ENCODE measurements around the gene SLC38A9.
"Not testable (repeated sequence)": the region's sequence is repeated elsewhere in the genome, so short reads cannot be mapped to it uniquely, and the experiment has no call there.

Gene SLC38A9

DNA sequence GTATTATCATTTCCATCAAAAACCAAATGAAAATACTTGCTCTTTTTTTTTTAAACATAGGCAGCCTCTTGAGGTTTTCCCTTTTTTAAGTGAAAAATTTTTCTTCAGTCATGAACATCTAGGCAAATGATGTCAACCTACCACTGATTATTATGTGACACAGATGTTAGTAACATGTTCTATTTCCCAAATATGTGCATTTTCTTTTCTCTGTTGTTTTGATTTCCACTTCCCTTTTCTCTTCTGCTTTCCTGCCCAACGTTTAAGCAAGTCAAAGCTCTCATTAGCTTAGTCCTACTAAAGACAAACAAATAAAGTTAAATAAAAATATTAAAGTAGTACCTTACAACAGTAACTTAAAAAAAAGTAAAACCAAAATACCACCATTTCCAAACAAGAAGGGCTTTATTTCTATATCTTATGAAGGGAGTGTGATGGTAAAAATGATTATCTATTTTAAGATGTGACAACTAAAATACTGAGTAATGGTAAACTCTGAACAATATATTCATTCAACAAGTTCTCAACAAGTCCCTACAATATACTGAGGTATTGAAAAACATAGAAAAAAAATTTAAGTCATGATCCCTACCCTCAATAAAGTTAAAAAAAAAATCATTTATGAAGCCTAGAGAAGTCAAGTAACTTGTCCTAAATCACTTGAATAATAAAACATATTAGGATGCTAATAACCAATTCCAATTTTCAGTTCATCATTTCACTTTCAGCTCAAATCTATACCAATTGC, 9.4 kb downstream of the SLC38A9 start:
- FAIRE-seq: no peak

GRCh38 chr5:55701462-55702103, 10.5 kb downstream of the SLC38A9 start:
- FAIRE-seq: no peak

GRCh38 chr5:55700745-55701144, 11.4 kb downstream of the SLC38A9 start:
- no peak for FAIRE-seq

GRCh38 chr5:55699041-55699688, 13.0 kb downstream of the SLC38A9 start:
- FAIRE-seq: no peak

GRCh38 chr5:55696704-55697103, 15.4 kb downstream of the SLC38A9 start:
- not testable (repeated sequence) for FAIRE-seq

- no peak for FAIRE-seq
Observed at GRCh38 chr5:55694152-55694830, 17.8 kb downstream of the SLC38A9 start.

DNA sequence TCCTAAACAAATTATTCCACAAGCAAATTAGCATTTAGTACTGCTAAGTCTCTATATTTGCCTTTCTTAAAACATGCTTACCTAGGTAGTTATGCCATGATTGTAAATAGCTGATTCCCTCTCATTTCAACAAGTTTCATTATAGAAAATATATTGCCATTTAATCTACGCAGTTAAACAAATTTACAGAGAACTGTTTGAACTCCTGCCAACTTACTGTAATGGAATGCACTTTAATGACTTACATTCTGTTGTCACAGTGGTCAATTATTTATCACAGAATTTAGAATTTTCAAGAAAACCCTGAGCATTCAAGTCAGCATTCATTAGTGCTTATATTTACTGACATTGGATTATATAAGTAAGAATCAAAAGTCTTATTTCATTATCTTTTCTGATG, 19.6 kb downstream of the SLC38A9 start:
- FAIRE-seq: peak; percentile 5

GRCh38 chr5:55692106-55692417, 20.1 kb downstream of the SLC38A9 start:
- peak; percentile 14 for FAIRE-seq

DNA sequence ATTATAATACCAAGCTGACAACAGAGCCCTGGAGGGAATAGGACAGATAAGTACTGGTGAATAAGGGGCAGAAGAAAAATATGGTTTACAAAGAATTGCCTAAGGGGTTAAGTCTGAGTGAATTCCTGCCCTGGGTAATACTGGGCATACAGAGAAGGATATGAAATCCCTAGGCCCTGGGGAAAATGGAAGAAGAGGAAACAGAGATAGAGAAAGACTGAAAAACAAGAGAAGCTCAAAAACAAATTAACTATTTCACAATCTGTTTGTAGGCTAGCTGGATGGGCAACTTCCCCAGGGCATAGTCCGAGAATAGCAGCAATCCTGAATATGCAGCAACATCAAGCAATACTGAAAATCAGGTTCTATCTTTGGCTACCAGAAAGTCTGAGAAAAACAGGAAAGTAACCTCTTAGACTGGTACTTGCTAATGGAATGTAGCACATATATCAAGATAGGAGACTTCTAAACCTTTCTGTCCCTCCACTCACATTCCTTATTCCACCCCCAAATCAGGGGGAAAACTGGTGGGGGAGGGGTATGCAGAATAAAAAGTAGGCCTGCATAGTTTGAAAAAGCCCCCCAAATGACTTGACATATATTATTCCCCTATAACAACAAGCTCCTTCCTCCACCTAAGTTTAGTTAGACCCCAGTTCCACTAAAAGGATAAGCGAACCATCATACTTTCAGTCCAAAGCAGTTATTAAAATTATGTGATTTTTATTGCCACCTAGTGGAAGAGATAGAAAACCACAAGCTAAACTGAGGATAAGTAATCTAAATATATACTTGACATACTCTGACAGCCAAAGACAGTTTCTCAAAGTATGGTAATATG, 20.6 kb downstream of the SLC38A9 start:
- FAIRE-seq: peak; percentile 68

GRCh38 chr5:55682071-55682470, 30.1 kb downstream of the SLC38A9 start:
- FAIRE-seq: no peak

- FAIRE-seq: no peak
Observed at GRCh38 chr5:55681301-55681700, 30.8 kb downstream of the SLC38A9 start.

- FAIRE-seq: no peak
Observed at GRCh38 chr5:55680353-55680752, 31.8 kb downstream of the SLC38A9 start.

DNA sequence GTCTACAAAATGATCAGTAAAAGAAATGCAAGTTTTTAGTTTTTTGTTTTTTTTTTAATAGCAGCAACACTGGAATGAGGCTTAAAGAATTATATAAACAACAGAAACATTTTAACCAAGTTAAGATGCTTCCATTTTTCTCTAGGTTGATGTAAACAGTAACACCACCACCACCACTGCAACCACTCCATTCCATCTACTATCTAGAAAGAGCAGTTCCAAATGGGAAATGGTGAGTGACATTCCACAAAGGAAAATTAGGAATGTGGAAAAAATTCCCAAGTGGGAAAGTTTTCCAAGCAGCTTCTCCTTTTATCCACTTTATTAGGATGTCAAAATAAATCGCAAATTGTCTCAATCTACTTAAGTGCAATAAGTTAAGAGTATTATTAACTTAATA, 32.6 kb downstream of the SLC38A9 start:
- no peak for FAIRE-seq

DNA sequence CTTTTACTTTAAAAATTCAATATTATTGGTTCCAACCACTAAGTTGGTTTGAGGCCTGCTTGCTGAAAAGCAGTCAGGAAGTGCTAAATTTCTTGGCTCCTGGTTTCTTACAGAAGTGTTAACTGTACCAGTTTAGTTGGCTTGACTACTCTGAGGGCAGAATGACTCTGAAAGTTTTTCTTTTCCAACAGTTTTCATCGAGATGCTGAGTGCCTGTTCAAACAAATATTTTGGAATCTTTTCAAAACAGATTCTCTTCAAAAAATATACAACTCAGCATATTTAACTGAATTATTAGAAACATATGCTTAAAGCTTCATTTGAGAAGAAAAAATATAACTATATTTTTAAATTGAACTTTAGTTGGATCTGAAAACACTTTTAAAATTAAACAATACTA, 37.0 kb downstream of the SLC38A9 start:
- peak; percentile 82 for FAIRE-seq

GRCh38 chr5:55674340-55674739, 37.8 kb downstream of the SLC38A9 start:
- no peak for FAIRE-seq

DNA sequence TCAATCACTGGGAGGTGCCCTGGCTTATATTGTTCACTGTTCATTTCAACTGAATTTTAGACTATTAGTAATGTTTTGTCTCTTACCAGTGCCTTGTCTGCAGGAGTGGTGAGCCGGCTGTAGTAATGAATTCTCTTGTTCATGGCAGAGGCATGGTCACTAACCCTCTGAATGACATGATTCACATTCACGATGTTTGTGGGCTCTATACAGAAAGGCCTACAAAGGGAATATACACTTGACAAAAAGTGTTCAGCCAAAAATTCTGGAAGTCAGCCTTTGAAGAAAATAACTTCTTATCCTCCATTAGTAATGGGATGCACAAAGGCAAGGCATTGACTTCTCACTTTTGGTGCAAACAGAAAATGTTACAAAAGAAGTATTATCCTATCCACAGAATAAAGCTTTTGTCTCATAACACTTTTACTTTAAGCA, 39.6 kb downstream of the SLC38A9 start:
- no peak for FAIRE-seq

DNA sequence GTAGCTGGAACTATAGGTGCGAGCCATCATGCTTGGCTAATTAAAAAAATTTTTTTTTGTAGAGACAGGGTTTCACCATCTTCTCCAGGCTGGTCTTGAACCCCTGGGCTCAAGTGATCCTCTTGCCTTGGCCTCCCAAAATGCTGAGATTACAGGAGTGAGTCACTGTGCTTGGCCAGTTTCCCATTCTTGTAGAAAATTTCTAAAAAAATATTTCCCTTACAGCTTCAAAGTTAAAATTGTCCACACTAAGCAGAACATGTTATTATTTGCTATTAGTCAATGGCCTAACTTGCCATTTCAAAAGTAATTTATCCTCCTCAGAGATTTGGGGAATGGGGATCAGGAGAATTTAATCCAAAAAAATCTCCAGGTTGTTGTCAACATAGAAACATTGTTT, 40.1 kb downstream of the SLC38A9 start:
- no peak for FAIRE-seq

- no peak for FAIRE-seq
Observed at GRCh38 chr5:55668356-55668755, 43.8 kb downstream of the SLC38A9 start.

DNA sequence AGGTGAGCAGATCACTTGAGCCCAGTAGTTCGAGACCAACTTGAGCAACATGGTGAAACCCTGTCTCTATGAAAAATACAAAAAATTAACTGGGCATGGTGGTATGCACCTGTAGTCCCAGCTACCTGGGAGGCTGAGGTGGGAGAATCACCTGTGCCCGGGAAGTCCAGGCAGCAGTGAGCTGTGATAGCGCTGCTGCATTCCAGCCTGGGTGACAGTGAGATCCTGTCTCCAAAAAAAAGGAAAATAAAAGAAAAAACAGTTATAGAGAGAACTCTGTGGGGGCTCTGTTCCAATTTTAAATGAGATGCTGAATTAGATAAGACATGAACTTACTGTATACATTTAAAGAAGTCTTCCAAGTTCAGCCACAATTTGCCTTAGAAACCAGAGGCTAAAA, 44.2 kb downstream of the SLC38A9 start:
- no peak for FAIRE-seq

- no peak for FAIRE-seq
Observed at GRCh38 chr5:55665065-55665464, 47.1 kb downstream of the SLC38A9 start.

GRCh38 chr5:55657443-55657842, 54.7 kb downstream of the SLC38A9 start:
- FAIRE-seq: no peak

DNA sequence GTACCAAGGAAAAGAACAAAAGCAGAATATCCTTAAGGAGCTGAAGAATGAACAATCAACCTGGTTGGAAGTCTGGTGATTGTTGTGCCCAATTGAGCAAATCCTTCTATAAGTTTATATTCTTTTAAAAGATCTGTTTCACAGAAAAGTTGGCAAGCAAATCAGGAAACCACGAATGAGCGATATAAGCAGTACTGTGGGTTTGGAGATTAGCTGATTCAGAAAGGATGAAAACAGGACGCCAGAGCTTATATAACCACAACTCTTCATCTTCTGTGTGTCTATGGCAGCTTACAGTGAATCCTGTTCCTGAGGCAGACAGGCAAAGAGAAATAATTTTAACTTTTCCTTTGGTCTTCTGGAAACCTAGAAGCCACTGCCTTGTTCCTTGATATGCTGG, 61.7 kb downstream of the SLC38A9 start:
- no peak for FAIRE-seq

DNA sequence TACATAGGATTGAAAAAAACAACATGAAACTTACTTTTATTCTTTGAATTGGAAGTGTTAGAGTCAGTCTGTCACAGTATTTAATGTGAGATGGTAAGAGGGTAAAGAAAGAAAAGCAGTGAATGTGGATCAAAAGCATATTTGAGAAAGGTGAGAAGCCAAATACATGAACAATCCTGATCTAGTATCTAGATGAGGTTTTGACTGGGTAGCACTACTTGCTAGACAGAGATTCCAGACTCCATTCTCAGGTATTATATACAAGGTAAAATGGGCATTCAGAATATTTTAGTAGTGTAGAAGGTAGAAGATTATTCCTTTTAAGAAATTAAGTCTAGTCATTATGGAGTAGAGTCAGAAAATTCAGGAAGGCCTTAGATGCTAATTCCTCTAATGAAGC, 62.2 kb downstream of the SLC38A9 start:
- no peak for FAIRE-seq
